Stimulated activated naive CD4-positive, alpha-beta T cell treated with Interleukin-2 at 50 U/mL for 16 hours (primary cell): Measurements from ENCODE around the gene CCDC88A.
A peak's percentile ranks its signal among the peaks of the same experiment; 100 is the strongest.
"Not testable (repeated sequence)": the region's sequence is repeated elsewhere in the genome, so short reads cannot be mapped to it uniquely, and the experiment has no call there.

Experiments used
- DNase-seq: peaks from one replicate; lab custom pipeline; 2025; lab: John Stamatoyannopoulos, UW

CCDC88A gene

GRCh38 chr2:55419679-55420438 is at the start of gene CCDC88A:
TSS of gene CCDC88A (minus strand) at chr2:55419856. CDS start at chr2:55419079, 777 bp downstream.
- peak; percentile 86 for DNase-seq

GRCh38 chr2:55461679-55462078 is 42.0 kb upstream of the CCDC88A start:
- no peak for DNase-seq

GRCh38 chr2:55460562-55460961 is 40.9 kb upstream of the CCDC88A start:
- no peak for DNase-seq

GRCh38 chr2:55459714-55460274 is 40.1 kb upstream of the CCDC88A start:
- DNase-seq, result no peak

GRCh38 chr2:55459279-55459678 is 39.6 kb upstream of the CCDC88A start:
- no peak for DNase-seq

GRCh38 chr2:55454121-55454520 is 34.5 kb upstream of the CCDC88A start:
- no peak for DNase-seq

- no peak for DNase-seq
These were observed 33.2 kb upstream of the CCDC88A start for GRCh38 chr2:55452879-55453278.

- no peak for DNase-seq
These were observed 32.0 kb upstream of the CCDC88A start for GRCh38 chr2:55451699-55452098.

- not testable (repeated sequence) for DNase-seq
These were observed 30.4 kb upstream of the CCDC88A start for GRCh38 chr2:55450014-55450413.

GRCh38 chr2:55442045-55442760 is 22.5 kb upstream of the CCDC88A start:
- DNase-seq, result not testable (repeated sequence)

GRCh38 chr2:55441280-55441892 is 21.7 kb upstream of the CCDC88A start:
- no peak for DNase-seq

- DNase-seq, result no peak
These were observed 19.4 kb upstream of the CCDC88A start for GRCh38 chr2:55439101-55439397.

GRCh38 chr2:55438391-55439100 is 18.9 kb upstream of the CCDC88A start:
- no peak for DNase-seq

- no peak for DNase-seq
These were observed 18.1 kb upstream of the CCDC88A start for GRCh38 chr2:55437515-55438390.

- no peak for DNase-seq
These were observed 12.4 kb upstream of the CCDC88A start for GRCh38 chr2:55431982-55432627.

- DNase-seq, result no peak
These were observed 10.7 kb upstream of the CCDC88A start for GRCh38 chr2:55430211-55430975.

GRCh38 chr2:55428258-55428657 is 8.6 kb upstream of the CCDC88A start:
- DNase-seq, result no peak

- DNase-seq, result no peak
These were observed 5.8 kb upstream of the CCDC88A start for GRCh38 chr2:55425431-55425831.

- DNase-seq, result no peak
These were observed 3.4 kb upstream of the CCDC88A start for GRCh38 chr2:55422876-55423665.
